IPS-18c (cell line): ENCODE data around the gene KRT38.

Experiments
- H3K4me3 ChIP-seq: 2 replicates; pipeline ENCODE4 v1.7.0; 2013; ENCODE audit warnings: low read depth, mild to moderate bottlenecking, low read length, moderate library complexity; ENCODE audit not compliant: insufficient read depth
- H3K9me3 ChIP-seq: one replicate; pipeline ENCODE4 v1.6.1; 2013; ENCODE audit warnings: mild to moderate bottlenecking, low read length, moderate library complexity; ENCODE audit not compliant: control insufficient read depth, insufficient read depth

The KRT38 gene

GRCh38 chr17:41440531-41441033 is at the start of gene KRT38:
TSS of gene KRT38 (minus strand) at chr17:41440983. CDS start at chr17:41440921, 62 bp downstream.
- H3K9me3 ChIP-seq, result no peaks in the 10 kb centered on the region
- no peak within 1 kb of the TSS for H3K4me3 ChIP-seq

DNA sequence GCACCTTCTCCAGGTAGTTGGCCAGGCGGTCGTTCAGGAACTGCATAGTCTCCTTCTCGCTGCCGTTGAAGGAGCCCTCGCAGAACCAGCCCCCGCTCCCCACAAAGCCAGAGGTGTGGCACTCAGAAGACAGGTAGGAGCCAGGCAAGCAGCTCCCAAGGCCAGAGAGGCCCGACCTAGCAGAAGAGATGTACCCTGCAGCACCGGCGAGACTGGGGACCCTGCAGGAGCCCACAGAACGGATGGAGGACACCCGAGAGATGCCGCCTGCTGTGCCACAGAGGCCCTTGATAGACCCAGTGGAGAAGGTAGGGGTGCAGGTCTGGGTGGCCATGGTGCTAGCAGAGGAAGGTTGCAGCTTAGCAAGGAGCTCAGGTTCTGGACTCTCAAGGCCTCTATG is 48.7 kb upstream of the KRT38 start, which contains the start of gene KRT36:
Gene KRT36, minus strand, starts transcription at position 380 of the 400 bp plus-strand sequence. Its CDS starts 46 bp downstream, at position 334.
- no peak within 1 kb of the TSS for H3K4me3 ChIP-seq
- H3K9me3 ChIP-seq, result peaks cover 2% of the 10 kb centered on the region

GRCh38 chr17:41486809-41487530 is 46.2 kb upstream of the KRT38 start:
- no peak overlapping the region for H3K4me3 ChIP-seq
- H3K9me3 ChIP-seq, result peaks cover 2% of the 10 kb centered on the region

- Histone ChIP-seq H3K9me3 (peaks cover 2% of the 10 kb centered on the region), H3K4me3 (no peak overlapping the region)
Observed at GRCh38 chr17:41486316-41486715, 45.5 kb upstream of the KRT38 start.

DNA sequence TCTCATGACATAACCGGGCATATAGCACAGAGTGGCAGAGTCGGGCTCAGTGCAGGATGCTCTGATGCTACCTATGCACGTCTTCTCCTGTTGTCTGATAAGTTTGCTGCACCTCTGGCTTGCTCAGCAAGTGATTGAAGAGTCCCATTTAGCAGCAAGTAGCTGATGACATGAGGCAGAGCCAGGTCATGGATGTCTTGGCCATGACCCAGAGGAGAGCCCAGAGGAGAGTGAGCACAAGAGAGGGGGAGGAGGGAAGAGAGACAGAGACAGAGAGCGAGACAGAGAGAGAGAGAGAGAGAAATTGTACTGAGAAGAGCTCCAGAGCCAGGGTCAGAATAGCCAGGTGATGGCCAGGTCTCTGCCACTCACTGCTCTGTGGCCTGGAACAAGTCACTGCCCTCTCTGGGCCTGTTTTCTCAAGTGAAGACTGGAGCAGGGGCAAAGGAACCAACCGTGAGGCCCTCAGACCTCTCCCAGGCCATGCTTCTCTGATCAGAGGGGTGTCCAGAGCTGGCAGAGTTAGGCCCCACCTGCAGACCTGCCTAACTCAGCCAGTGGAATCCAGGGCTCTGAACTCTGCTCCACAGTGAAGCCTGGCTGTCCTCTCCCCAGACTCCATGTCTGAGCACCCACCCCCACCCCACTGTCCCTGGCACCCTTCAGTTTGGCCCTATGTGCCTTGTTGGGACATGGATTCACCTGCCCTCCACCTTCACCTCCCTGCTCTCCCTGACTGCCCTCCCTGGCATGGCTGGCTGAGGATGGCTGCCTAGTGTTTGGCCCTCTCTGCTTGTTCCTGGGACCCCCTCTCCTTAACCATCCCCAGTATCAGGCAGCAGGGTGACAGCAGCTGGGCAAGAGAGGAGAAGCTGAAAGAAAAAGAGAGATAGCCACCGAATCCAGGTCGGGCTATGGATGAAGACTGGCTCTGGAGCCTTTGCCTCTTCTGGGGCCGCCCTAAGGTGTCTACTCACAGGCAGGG is 44.4 kb upstream of the KRT38 start:
- no peak overlapping the region for H3K4me3 ChIP-seq
- H3K9me3 ChIP-seq, result peaks cover 2% of the 10 kb centered on the region

GRCh38 chr17:41483991-41484826 is 43.4 kb upstream of the KRT38 start:
- Histone ChIP-seq H3K4me3 (no peak overlapping the region), H3K9me3 (peaks cover 2% of the 10 kb centered on the region)

GRCh38 chr17:41483531-41483930 is 42.7 kb upstream of the KRT38 start:
- H3K9me3 ChIP-seq, result peaks cover 2% of the 10 kb centered on the region
- H3K4me3 ChIP-seq, result no peak overlapping the region

GRCh38 chr17:41481036-41481435 is 40.3 kb upstream of the KRT38 start, which contains the start of gene KRT35:
TSS of gene KRT35 (minus strand) at chr17:41481151. CDS start at chr17:41481097, 54 bp downstream.
- H3K4me3 ChIP-seq, result no peak within 1 kb of the TSS
- H3K9me3 ChIP-seq, result no peaks in the 10 kb centered on the region

GRCh38 chr17:41480581-41480980 is 39.8 kb upstream of the KRT38 start:
- no peak overlapping the region for H3K4me3 ChIP-seq
- H3K9me3 ChIP-seq, result no peaks in the 10 kb centered on the region

GRCh38 chr17:41480136-41480535 is 39.4 kb upstream of the KRT38 start:
- Histone ChIP-seq H3K4me3 (no peak overlapping the region), H3K9me3 (no peaks in the 10 kb centered on the region)

- Histone ChIP-seq H3K4me3 (no peak overlapping the region), H3K9me3 (no peaks in the 10 kb centered on the region)
Observed at GRCh38 chr17:41478237-41478636, 37.5 kb upstream of the KRT38 start.

DNA sequence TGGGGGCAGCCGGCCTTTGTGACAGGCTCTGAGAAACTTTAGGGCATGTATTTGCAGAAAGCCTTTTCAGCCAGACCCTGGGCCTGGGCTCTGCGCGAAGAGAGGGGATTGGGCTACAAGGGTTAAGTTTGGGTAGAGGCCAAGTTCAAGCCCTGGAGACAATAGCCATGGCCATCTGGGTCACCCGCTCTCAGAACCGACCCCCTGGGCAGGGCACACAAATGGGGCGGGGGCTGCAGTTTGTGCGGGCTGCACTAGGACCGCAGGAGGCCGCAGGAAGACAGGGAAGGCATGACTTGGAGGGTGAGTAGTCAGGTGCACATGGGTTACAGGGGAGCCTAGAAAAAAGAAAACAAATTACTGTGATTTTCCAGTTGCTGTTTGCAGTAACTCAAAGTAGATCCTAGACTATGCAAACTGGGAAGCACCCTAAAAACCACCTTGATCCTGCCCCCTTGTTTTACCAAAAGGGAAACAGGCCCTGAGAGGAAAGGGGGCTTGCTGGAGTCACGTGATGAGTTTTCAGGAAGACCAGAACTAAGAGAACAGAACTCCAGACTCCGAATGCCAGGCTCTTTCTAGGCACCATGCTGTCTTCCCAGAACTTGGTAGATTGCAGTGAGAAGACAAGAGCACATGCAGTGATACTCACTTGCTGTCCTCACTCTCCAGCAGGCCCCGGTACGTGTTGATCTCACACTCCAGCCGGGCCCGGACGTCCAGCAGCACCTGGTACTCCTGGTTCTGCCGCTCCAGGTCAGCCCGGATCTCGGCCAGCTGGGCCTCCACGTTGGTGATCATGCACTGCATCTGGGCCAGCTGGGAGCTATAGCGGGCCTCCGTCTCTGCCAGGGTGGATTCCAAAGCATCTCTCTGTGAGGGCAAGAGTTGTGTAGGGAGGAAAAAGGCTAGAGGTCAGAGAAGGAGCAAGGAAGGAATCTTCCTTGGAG is 36.4 kb upstream of the KRT38 start:
- H3K4me3 ChIP-seq, result no peak overlapping the region
- H3K9me3 ChIP-seq, result no peaks in the 10 kb centered on the region

DNA sequence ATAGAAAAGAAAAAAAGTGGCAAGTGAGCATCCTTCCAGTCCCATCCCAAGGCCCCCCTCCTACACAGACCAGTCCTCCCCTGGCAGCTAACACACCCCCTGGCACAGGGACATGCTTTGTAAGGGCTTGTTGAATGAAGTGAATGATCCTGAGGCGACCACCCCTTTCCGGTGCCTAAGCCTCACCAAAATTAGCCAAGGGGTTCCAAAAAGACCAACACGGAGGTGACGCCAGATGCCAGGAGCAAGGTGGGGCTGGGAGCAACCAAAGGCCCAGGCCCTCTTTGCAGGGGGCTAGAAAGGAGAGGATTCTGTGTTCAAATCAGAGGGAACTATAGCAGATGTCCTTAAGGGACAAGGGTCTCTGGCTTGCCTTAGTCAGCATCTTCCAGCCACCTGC is 34.6 kb upstream of the KRT38 start:
- H3K9me3 ChIP-seq, result no peaks in the 10 kb centered on the region
- H3K4me3 ChIP-seq, result no peak overlapping the region

- no peak overlapping the region for H3K4me3 ChIP-seq
- H3K9me3 ChIP-seq, result no peaks in the 10 kb centered on the region
Observed at GRCh38 chr17:41474863-41475262, 34.1 kb upstream of the KRT38 start.

DNA sequence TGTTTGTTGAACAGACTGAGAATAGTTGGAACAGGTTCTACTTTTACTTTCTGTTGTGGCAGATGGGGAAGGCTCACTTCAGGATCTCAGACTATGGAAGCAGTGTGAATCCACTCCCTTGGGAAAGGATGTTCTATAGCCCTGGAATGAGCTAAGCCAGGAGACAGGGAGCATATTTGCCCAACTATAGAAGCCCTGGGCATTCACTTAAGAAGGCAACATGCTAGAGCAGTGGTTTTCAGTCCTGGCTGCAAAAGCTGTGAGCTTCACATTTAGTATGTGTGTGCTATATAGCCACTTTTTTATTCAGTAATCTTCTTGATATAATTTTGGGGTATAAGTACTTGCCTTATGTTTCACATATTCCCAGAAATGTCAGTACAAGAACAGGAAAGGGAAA is 27.6 kb upstream of the KRT38 start:
- Histone ChIP-seq H3K4me3 (no peak overlapping the region), H3K9me3 (peaks cover 2% of the 10 kb centered on the region)

DNA sequence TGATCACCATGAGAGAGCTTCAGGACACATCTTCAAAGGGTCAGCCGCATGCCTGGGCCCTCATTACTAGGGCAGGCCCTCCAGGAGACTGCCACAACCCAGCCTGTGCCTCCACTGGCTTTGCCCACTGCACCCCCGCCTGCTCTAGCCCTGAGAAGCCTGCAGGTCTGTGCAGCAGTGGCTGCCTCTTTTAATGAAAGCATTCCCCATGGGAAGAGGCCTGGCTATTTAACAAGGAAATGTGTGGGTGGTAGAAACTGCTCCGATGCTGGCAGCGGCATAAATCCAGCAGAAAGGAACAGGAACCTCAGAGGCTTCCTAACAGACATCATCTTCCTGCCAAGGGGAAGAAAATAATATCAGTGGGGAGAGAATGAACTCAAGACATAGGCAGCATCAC is 26.8 kb upstream of the KRT38 start:
- no peak overlapping the region for H3K4me3 ChIP-seq
- H3K9me3 ChIP-seq, result peaks cover 2% of the 10 kb centered on the region
